GM20431 (cell line): ENCODE results near the gene P2RY6.

Source experiments
- in situ Hi-C: fragments of 300-500 bp; cut with MseI, MboI; formaldehyde crosslinking; loops from one replicate; pipeline ENCODE4 v1.15.0; 2020; ENCODE audit warnings: low sequenced_read_pairs; ENCODE audit not compliant: unreplicated experiment

Gene P2RY6

DNA sequence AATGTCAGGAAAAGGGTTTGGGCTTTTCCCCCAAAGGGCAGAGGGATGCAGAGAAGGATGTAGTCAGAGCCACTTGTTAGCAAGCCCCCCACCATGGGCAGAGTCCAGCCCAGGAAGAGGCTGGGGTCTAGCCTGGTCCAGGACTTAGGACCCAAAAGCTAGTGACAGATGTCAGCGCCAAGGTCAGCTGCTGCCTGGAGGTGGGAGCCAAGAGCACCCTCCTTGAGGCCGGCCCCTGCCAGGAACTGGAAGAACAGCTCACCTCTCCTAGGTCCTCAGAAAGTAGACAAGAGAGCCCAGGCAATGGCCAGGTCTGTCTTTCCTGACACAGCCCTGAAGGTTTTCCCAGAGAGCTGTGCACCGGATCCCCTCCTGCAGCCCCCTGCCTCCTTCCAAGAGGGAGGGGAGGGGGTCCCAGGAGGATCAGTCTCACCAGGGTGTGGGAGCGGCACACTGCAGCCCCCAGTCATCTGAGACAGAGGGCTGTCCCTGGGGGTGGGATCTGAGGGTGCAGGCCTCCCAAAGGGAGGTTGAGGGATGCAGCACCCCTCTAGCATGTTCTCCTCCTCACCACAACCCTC is 21.3 kb downstream of the P2RY6 start:
- in situ Hi-C loops, result loop anchor here (10.0 kb wide), 1 partner anchor 51 kb away; no protein-coding TSS in a partner anchor

- in situ Hi-C loops, result loop anchor here (10.0 kb wide), 1 partner anchor 50 kb away; no protein-coding TSS in a partner anchor
Measured at GRCh38 chr11:73294604-73295003, 22.5 kb downstream of the P2RY6 start.

DNA sequence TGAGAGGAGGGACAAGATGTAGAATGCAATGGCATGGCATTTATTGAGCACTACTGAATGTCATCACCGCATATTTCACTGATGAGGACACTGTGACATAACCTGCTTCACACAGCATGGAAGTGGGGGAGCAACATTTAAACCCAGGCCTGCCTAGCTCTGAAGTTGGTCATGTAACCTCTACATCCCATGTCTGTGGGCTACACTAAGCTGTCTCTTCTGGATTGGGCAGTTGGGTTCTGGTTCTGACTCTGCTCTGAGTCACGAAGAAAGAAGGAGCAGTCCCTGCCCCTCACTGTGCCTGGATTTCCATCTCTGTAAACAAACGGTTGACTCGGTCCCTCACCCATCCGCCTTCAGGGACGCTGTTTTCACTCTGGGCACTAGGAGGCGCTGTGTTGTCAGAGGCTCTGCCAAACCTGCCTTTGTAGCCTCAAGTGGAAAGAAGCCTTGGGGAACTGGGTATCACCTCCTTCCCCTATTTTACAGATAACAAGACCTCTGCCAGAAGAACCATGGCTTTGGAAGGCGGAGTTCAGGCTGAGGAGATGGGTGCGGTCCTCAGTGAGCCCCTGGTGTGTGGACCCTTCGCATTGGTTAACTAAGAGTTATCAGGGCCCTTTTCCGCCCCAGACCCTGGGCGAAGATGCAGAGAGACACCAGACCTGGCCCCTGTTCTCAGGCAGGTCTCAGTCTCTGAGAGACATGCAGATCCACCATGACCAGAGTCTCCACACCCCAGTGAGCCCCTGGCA is 23.3 kb downstream of the P2RY6 start:
- in situ Hi-C loops, result loop anchor here (10.0 kb wide), 1 partner anchor 49 kb away; no protein-coding TSS in a partner anchor

- in situ Hi-C loops, result loop anchor here (10.0 kb wide), 1 partner anchor 49 kb away; no protein-coding TSS in a partner anchor
Measured at GRCh38 chr11:73295996-73296318, 23.8 kb downstream of the P2RY6 start.

DNA sequence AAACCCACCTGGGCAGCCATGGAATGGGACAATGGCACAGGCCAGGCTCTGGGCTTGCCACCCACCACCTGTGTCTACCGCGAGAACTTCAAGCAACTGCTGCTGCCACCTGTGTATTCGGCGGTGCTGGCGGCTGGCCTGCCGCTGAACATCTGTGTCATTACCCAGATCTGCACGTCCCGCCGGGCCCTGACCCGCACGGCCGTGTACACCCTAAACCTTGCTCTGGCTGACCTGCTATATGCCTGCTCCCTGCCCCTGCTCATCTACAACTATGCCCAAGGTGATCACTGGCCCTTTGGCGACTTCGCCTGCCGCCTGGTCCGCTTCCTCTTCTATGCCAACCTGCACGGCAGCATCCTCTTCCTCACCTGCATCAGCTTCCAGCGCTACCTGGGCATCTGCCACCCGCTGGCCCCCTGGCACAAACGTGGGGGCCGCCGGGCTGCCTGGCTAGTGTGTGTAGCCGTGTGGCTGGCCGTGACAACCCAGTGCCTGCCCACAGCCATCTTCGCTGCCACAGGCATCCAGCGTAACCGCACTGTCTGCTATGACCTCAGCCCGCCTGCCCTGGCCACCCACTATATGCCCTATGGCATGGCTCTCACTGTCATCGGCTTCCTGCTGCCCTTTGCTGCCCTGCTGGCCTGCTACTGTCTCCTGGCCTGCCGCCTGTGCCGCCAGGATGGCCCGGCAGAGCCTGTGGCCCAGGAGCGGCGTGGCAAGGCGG is 24.5 kb downstream of the P2RY6 start:
- in situ Hi-C loops, result loop anchor here (10.0 kb wide), 1 partner anchor 48 kb away; no protein-coding TSS in a partner anchor

DNA sequence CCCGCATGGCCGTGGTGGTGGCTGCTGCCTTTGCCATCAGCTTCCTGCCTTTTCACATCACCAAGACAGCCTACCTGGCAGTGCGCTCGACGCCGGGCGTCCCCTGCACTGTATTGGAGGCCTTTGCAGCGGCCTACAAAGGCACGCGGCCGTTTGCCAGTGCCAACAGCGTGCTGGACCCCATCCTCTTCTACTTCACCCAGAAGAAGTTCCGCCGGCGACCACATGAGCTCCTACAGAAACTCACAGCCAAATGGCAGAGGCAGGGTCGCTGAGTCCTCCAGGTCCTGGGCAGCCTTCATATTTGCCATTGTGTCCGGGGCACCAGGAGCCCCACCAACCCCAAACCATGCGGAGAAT is 25.1 kb downstream of the P2RY6 start:
- in situ Hi-C loops, result loop anchor here (10.0 kb wide), 1 partner anchor 48 kb away; no protein-coding TSS in a partner anchor

- in situ Hi-C loops, result loop anchor here (10.0 kb wide), 1 partner anchor 47 kb away; no protein-coding TSS in a partner anchor
Measured at GRCh38 chr11:73297702-73298101, 25.6 kb downstream of the P2RY6 start.

DNA sequence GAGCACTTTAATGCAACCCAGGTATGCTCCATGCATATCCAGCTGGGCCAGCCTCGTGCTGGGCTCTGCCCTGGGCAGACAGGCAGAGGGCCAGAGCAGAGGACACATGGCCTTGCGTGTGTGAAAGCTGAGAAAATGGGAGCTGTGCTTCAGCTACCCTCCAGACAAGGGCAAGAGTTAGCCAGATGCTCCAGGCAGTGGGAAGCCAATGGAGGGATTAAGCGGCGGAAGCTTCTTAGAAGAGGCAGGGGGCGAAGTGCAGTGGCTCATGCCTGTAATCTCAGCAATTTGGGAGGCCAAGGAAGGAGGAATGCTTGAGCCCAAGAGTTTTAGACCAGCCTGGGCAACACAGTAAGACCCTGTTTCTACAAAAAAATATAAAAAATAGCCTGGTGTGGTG is 26.1 kb downstream of the P2RY6 start:
- in situ Hi-C loops, result loop anchor here (10.0 kb wide), 1 partner anchor 47 kb away; no protein-coding TSS in a partner anchor

- in situ Hi-C loops, result loop anchor here (10.0 kb wide), 1 partner anchor 45 kb away; no protein-coding TSS in a partner anchor
Measured at GRCh38 chr11:73299751-73300150, 27.6 kb downstream of the P2RY6 start.

GRCh38 chr11:73306069-73306841 is 34.1 kb downstream of the P2RY6 start:
- in situ Hi-C loops, result no loop called here

- in situ Hi-C loops, result no loop called here
Measured at GRCh38 chr11:73306977-73307322, 34.8 kb downstream of the P2RY6 start.

- in situ Hi-C loops, result no loop called here
Measured at GRCh38 chr11:73307323-73308002, 35.3 kb downstream of the P2RY6 start.

GRCh38 chr11:73308003-73308960 is 36.1 kb downstream of the P2RY6 start, which contains the start of gene ARHGEF17:
TSS of gene ARHGEF17 (plus strand) at chr11:73308276. CDS start at chr11:73308639, 363 bp downstream.
- in situ Hi-C loops, result no loop called here

DNA sequence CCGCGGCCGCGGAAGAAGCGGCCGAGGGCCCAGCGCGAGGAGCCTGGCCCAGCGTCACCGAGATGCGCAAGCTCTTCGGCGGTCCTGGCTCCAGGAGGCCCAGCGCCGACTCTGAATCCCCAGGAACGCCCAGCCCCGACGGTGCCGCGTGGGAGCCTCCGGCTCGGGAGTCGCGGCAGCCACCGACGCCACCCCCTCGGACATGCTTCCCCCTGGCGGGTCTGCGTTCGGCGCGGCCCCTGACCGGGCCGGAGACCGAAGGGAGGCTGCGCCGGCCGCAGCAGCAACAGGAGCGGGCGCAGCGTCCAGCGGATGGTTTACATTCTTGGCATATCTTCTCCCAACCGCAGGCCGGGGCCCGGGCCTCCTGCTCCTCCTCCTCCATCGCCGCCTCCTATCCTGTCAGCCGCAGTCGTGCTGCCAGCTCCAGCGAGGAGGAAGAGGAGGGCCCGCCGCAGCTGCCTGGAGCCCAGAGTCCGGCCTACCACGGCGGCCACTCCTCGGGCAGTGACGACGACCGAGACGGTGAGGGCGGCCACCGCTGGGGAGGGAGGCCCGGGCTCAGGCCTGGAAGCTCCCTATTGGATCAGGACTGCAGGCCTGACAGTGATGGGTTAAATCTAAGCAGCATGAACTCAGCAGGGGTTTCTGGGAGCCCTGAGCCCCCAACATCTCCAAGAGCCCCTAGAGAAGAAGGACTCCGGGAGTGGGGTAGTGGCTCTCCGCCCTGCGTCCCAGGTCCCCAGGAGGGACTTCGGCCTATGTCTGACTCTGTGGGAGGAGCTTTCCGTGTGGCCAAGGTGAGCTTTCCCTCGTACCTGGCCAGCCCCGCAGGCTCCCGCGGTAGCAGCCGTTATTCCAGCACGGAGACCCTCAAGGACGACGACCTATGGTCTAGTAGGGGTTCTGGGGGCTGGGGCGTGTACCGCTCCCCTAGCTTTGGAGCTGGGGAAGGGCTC is 37.1 kb downstream of the P2RY6 start:
- in situ Hi-C loops, result no loop called here

DNA sequence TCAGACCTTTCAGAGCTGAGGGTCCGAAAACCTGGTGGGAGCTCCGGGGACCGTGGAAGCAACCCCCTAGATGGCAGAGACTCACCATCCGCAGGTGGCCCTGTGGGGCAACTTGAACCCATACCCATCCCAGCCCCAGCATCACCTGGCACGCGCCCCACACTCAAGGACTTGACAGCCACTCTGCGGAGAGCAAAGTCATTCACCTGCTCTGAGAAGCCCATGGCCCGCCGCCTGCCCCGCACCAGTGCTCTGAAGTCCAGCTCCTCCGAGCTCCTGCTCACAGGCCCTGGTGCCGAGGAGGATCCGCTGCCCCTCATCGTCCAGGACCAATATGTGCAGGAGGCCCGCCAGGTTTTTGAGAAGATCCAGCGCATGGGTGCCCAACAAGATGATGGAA is 37.9 kb downstream of the P2RY6 start:
- in situ Hi-C loops, result no loop called here

GRCh38 chr11:73310661-73311393 is 38.7 kb downstream of the P2RY6 start:
- in situ Hi-C loops, result no loop called here
